Measurements from ENCODE around the gene C1GALT1. TPM values are rescaled to one million over a fixed set of nuclear protein-coding genes. Genes with fewer than 3 reads are reported as not detected.

Gene C1GALT1
- total and polyA plus RNA-seq, 2 experiments from 2014 or later = 38.7 to 71.8 TPM

GRCh38 chr7:7228967-7229366, 46.6 kb downstream of the C1GALT1 start:
- 96% methylated on average over 1 of the region's 1 CpG for WGBS (ENCODE audit: low lambda C conversion rate, missing lambda C conversion rate)
- peaks cover 61% of the 10 kb centered on the region for H3K79me2 ChIP-seq
- no peak overlapping the region for H3K4me2 ChIP-seq

GRCh38 chr7:7231000-7231399, 48.7 kb downstream of the C1GALT1 start:
- H3K27me3 ChIP-seq = no peaks in the 10 kb centered on the region
- H2AFZ ChIP-seq = no peak overlapping the region
- no peak overlapping the region for H3K27ac ChIP-seq
- peaks cover 9% of the 10 kb centered on the region for H3K9me3 ChIP-seq (ENCODE audit: low read depth)
- no peaks in the 10 kb centered on the region for H3K36me3 ChIP-seq (replicated peaks; ENCODE audit: insufficient read depth, low read depth)
- no peak overlapping the region for H3K4me2 ChIP-seq
- DNase-seq (ENCODE audit: low spot score) = no peak
- H3K79me2 ChIP-seq = peaks cover 50% of the 10 kb centered on the region
- no peaks in the 10 kb centered on the region for H4K20me1 ChIP-seq (ENCODE audit: insufficient read depth, poor library complexity, severe bottlenecking)
- WGBS (ENCODE audit: low lambda C conversion rate, missing lambda C conversion rate) = 100% methylated on average over 1 of the region's 1 CpG
- no peaks in the 10 kb centered on the region for H3K9me2 ChIP-seq (replicated peaks; ENCODE audit: insufficient read depth)
- no peaks in the 10 kb centered on the region for H3K4me1 ChIP-seq (ENCODE audit: insufficient read depth)
- TF ChIP-seq CTCF (IDR thresholded peaks at IDR 0.05; ENCODE audit: poor library complexity) = no peak
- TF ChIP-seq EZH2 (IDR thresholded peaks at IDR 0.05; ENCODE audit: borderline replicate concordance) = no peak
- TF ChIP-seq EZH2phosphoT487 (IDR thresholded peaks at IDR 0.05; ENCODE audit: low read depth, severe bottlenecking, unreplicated experiment) = no peak
- H3K4me3 ChIP-seq = no peak overlapping the region

More at GRCh38 chr7:7228967-7229366, 46.6 kb downstream of the C1GALT1 start:
- peaks cover 9% of the 10 kb centered on the region for H3K9me3 ChIP-seq (ENCODE audit: low read depth)
- no peaks in the 10 kb centered on the region for H3K4me1 ChIP-seq (ENCODE audit: insufficient read depth)
- H3K9me2 ChIP-seq (replicated peaks; ENCODE audit: insufficient read depth) = no peaks in the 10 kb centered on the region
- no peaks in the 10 kb centered on the region for H4K20me1 ChIP-seq (ENCODE audit: insufficient read depth, poor library complexity, severe bottlenecking)
- no peak overlapping the region for H3K27ac ChIP-seq
- H3K27me3 ChIP-seq = no peaks in the 10 kb centered on the region
- H2AFZ ChIP-seq = no peak overlapping the region
- no peak overlapping the region for H3K4me3 ChIP-seq
- TF ChIP-seq CTCF (IDR thresholded peaks at IDR 0.05; ENCODE audit: poor library complexity) (no peak), EZH2 (IDR thresholded peaks at IDR 0.05; ENCODE audit: borderline replicate concordance) (no peak), EZH2phosphoT487 (IDR thresholded peaks at IDR 0.05; ENCODE audit: low read depth, severe bottlenecking, unreplicated experiment) (no peak)
- no peak for DNase-seq (ENCODE audit: low spot score)
- no peaks in the 10 kb centered on the region for H3K36me3 ChIP-seq (replicated peaks; ENCODE audit: insufficient read depth, low read depth)

- Histone ChIP-seq H3K4me2 (no peak overlapping the region), H3K9me3 (ENCODE audit: low read depth) (peaks cover 9% of the 10 kb centered on the region), H3K36me3 (replicated peaks; ENCODE audit: insufficient read depth, low read depth) (no peaks in the 10 kb centered on the region), H3K4me1 (ENCODE audit: insufficient read depth) (no peaks in the 10 kb centered on the region), H3K4me3 (no peak overlapping the region), H2AFZ (no peak overlapping the region), H3K9me2 (replicated peaks; ENCODE audit: insufficient read depth) (no peaks in the 10 kb centered on the region), H3K27ac (no peak overlapping the region), H3K79me2 (peaks cover 44% of the 10 kb centered on the region), H4K20me1 (ENCODE audit: insufficient read depth, poor library complexity, severe bottlenecking) (no peaks in the 10 kb centered on the region), H3K27me3 (no peaks in the 10 kb centered on the region)
- 91% methylated on average over 3 of the region's 3 CpGs for WGBS (ENCODE audit: low lambda C conversion rate, missing lambda C conversion rate)
- DNase-seq (ENCODE audit: low spot score) = no peak
- TF ChIP-seq CTCF (IDR thresholded peaks at IDR 0.05; ENCODE audit: poor library complexity) = no peak
- TF ChIP-seq EZH2 (IDR thresholded peaks at IDR 0.05; ENCODE audit: borderline replicate concordance) = no peak
- TF ChIP-seq EZH2phosphoT487 (IDR thresholded peaks at IDR 0.05; ENCODE audit: low read depth, severe bottlenecking, unreplicated experiment) = no peak
These were observed 49.5 kb downstream of the C1GALT1 start for GRCh38 chr7:7231865-7232264.

GRCh38 chr7:7235347-7235746, 53.0 kb downstream of the C1GALT1 start:
- WGBS (ENCODE audit: low lambda C conversion rate, missing lambda C conversion rate) = 68% methylated on average over 3 of the region's 3 CpGs
- Histone ChIP-seq H3K9me3 (ENCODE audit: low read depth) (peaks cover 9% of the 10 kb centered on the region), H2AFZ (no peak overlapping the region), H3K9me2 (replicated peaks; ENCODE audit: insufficient read depth) (no peaks in the 10 kb centered on the region), H3K27ac (no peak overlapping the region), H3K36me3 (replicated peaks; ENCODE audit: insufficient read depth, low read depth) (no peaks in the 10 kb centered on the region), H4K20me1 (ENCODE audit: insufficient read depth, poor library complexity, severe bottlenecking) (no peaks in the 10 kb centered on the region), H3K4me2 (no peak overlapping the region), H3K4me1 (ENCODE audit: insufficient read depth) (no peaks in the 10 kb centered on the region), H3K4me3 (no peak overlapping the region), H3K27me3 (no peaks in the 10 kb centered on the region), H3K79me2 (peaks cover 37% of the 10 kb centered on the region)
- TF ChIP-seq EZH2 (IDR thresholded peaks at IDR 0.05; ENCODE audit: borderline replicate concordance) (no peak), EZH2phosphoT487 (IDR thresholded peaks at IDR 0.05; ENCODE audit: low read depth, severe bottlenecking, unreplicated experiment) (no peak), CTCF (IDR thresholded peaks at IDR 0.05; ENCODE audit: poor library complexity) (no peak)
- DNase-seq (ENCODE audit: low spot score) = no peak

All from hepatocyte (in vitro differentiated cells).